Measurements from ENCODE around the gene NPIPA7.
"Not testable (repeated sequence)": the region's sequence is repeated elsewhere in the genome, so short reads cannot be mapped to it uniquely, and the experiment has no call there.

- TF ChIP-seq CTCF (conservative IDR thresholded peaks at IDR 0.05 in 1 of 2, IDR thresholded peaks at IDR 0.05 in 1 of 2; ENCODE audit: extremely low read depth in 1 of 2, insufficient read depth in 1 of 2, low read depth in 1 of 2, low read length in 2 of 2); EZH2 (IDR thresholded peaks at IDR 0.05; ENCODE audit: borderline replicate concordance, low read length): not testable (repeated sequence)
Measured at GRCh38 chr16:16364100-16364499, 14.8 kb upstream of the NPIPA7 start.

Measured in mammary epithelial cell (primary cell).